ENCODE data around the gene CFAP161. TPM values are rescaled to one million over a fixed set of nuclear protein-coding genes. Genes with fewer than 3 reads are reported as not detected.

The CFAP161 gene
- total RNA-seq, 1 donor from 2014 or later = not detected

- H3K4me1 Mint-ChIP-seq (ENCODE audit: low read depth) = no peaks in the 10 kb centered on the region
- H3K36me3 Mint-ChIP-seq (ENCODE audit: low read depth) = no peaks in the 10 kb centered on the region
- H3K9me3 Mint-ChIP-seq = no peaks in the 10 kb centered on the region
- no peak overlapping the region for H3K4me3 Mint-ChIP-seq (ENCODE audit: low read depth)
- intact Hi-C loops (cut with micrococcal nuclease) = no loop called here
- H3K27ac Mint-ChIP-seq = no peak overlapping the region
- DNase-seq (ENCODE audit: low spot score) = no peak
- peaks cover 5% of the 10 kb centered on the region for H3K27me3 Mint-ChIP-seq (ENCODE audit: low read depth)
These were observed 63.7 kb downstream of the CFAP161 start for GRCh38 chr15:81197688-81198281.

Other genes with a start within 250 kb of the CFAP161 start
- 27.0 and 28.6 TPM in 2 replicates for gene MESD, start 144.5 kb upstream of the CFAP161 start, total RNA-seq
- gene TLNRD1, start 133.3 kb upstream of the CFAP161 start, total RNA-seq = 18.5 and 19.1 TPM in 2 replicates
- 42.3 and 42.8 TPM in 2 replicates for gene IL16, start 62.6 kb downstream of the CFAP161 start, total RNA-seq
- gene STARD5, start 189.9 kb downstream of the CFAP161 start, total RNA-seq = 3.3 and 4.5 TPM in 2 replicates
- gene TMC3, start 239.9 kb downstream of the CFAP161 start, total RNA-seq = not detected in 2 replicates